HG02642 (cell line): ENCODE results near the gene EPDR1.

ENCODE experiments used
- ATAC-seq: cut with Tn5 transposase; IDR thresholded peaks from one replicate; pipeline ENCODE4 v1.9.1; 2021; ENCODE audit warnings: mild to moderate bottlenecking; ENCODE audit not compliant: unreplicated experiment, poor library complexity

The EPDR1 gene

GRCh38 chr7:37971491-37971890 is 51.1 kb downstream of the EPDR1 start:
- ATAC-seq: no peak

- ATAC-seq: no peak
These were observed 53.5 kb downstream of the EPDR1 start for GRCh38 chr7:37973915-37974314.

GRCh38 chr7:37974711-37975110 is 54.3 kb downstream of the EPDR1 start:
- no peak for ATAC-seq

- ATAC-seq: no peak
These were observed 56.8 kb downstream of the EPDR1 start for GRCh38 chr7:37977243-37977642.

- no peak for ATAC-seq
These were observed 61.2 kb downstream of the EPDR1 start for GRCh38 chr7:37981664-37982063.

- ATAC-seq: no peak
These were observed 62.0 kb downstream of the EPDR1 start for GRCh38 chr7:37982423-37982822.

- ATAC-seq: no peak
These were observed 64.4 kb downstream of the EPDR1 start for GRCh38 chr7:37984750-37985390.

GRCh38 chr7:37986908-37987330 is 66.5 kb downstream of the EPDR1 start:
- ATAC-seq: no peak

- no peak for ATAC-seq
These were observed 67.3 kb downstream of the EPDR1 start for GRCh38 chr7:37987732-37988131.

- ATAC-seq: no peak
These were observed 68.5 kb downstream of the EPDR1 start for GRCh38 chr7:37988721-37989650.

GRCh38 chr7:37990337-37990736 is 69.9 kb downstream of the EPDR1 start:
- ATAC-seq: no peak

- no peak for ATAC-seq
These were observed 72.6 kb downstream of the EPDR1 start for GRCh38 chr7:37993060-37993501.

GRCh38 chr7:37999673-38000072 is 79.2 kb downstream of the EPDR1 start:
- no peak for ATAC-seq

- ATAC-seq: no peak
These were observed 79.8 kb downstream of the EPDR1 start for GRCh38 chr7:38000272-38000671.
